AG04450 (cell line): Measurements from ENCODE around the gene PTGES3. TPM values are rescaled to one million over a fixed set of nuclear protein-coding genes. Genes with fewer than 3 reads are reported as not detected.
A peak's percentile ranks its signal among the peaks of the same experiment; 100 is the strongest.

Experiments used
- CTCF ChIA-PET: fragments of 300-600, 350-600 bp; formaldehyde crosslinking; extraction: SDS; loops from one replicate; lab custom pipeline; 2022; ENCODE audit warnings: antibody characterized with exemption, inconsistent platforms; lab: Charles Lee
- POLR2A ChIA-PET: fragments of 350-600 bp; formaldehyde crosslinking; extraction: SDS; loops from one replicate; lab custom pipeline; 2021; ENCODE audit warnings: antibody characterized with exemption, inconsistent platforms; lab: Yijun Ruan, JAX
- DNase-seq: peaks from one replicate; pipeline ENCODE4 v3.0.0-alpha.2; 2011; ENCODE audit warnings: low read depth, low spot score
- H3K27ac ChIP-seq: one replicate; pipeline ENCODE4 v1.5.1; 2012; ENCODE audit warnings: low read depth, low read length, control low read depth
- H3K27me3 ChIP-seq: one replicate; pipeline ENCODE4 v1.6.0; 2012; ENCODE audit warnings: low read length; ENCODE audit not compliant: control insufficient read depth, insufficient read depth
- H3K4me3 ChIP-seq: 2 replicates; pipeline ENCODE4 v1.5.1; 2011; ENCODE audit warnings: mild to moderate bottlenecking, low read depth, low read length, control low read depth
- H3K9me3 ChIP-seq: 2 replicates; pipeline ENCODE4 v1.5.1; 2012; ENCODE audit warnings: low read length; ENCODE audit not compliant: control insufficient read depth, insufficient read depth
- CTCF ChIP-seq: IDR thresholded peaks from 2 replicates; pipeline ENCODE4 v1.5.1; 2011; ENCODE audit warnings: low read depth, low read length, control low read depth, inconsistent platforms
- polyA plus RNA-seq: library from polyadenylated mRNA; depleted of rRNA; stranded (reverse); fragments of >200 nt; gene quantifications from 2 replicates; pipeline ENCODE4 v1.2.3, GENCODE V29; 2011

The PTGES3 gene
- polyA plus RNA-seq, 1 experiment: 112 TPM

DNA sequence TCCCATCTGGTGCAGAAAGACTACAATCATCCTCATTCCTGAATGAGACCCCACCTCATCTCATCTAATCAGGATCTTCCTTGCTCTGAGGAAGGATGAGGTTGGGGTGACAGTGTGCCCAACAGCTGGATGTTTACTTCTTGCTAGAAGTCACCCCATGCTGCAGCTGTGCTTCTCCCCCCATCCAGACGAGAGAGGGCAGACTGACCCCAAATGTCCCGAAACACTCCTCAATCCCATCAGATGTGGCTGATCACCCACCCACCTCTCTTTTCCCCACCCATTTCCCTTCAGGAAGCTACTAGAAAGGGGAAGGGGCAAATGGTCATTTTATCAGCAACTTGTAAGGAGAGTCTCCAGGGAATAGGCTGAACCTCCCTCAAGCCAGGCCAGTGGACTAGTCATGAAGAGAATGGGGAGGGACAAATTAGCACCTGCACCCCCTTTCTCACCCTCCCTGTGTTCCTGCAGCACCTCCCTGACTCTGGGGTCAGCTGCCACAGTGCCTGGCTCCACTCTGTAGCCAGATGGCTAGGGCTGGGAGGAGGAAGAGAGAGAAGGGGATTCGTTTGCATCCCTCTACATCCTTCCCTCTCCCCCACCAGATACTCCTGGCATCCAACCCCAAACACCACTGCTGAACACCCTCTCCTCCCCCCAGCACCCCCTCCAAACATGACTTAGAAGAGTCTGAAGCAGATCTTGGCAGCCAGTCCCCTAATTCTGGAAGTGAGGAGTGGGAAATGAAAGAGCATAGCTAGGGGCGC is 55.2 kb downstream of the PTGES3 start:
- DNase-seq: no peak
- CTCF ChIA-PET: no interaction called here
- Histone ChIP-seq H3K4me3 (peak overlapping the region; percentile 44), H3K27ac (no peak overlapping the region), H3K27me3 (no peaks in the 10 kb centered on the region), H3K9me3 (peaks cover 4% of the 10 kb centered on the region; the same call in 1 of the 2 replicates)
- POLR2A ChIA-PET: interaction anchor here (0.6 kb wide), 2 partner anchors 48 to 706 kb away, joined by 6 to 12 read pairs; no protein-coding TSS in a partner anchor
- no peak for TF ChIP-seq CTCF

DNA sequence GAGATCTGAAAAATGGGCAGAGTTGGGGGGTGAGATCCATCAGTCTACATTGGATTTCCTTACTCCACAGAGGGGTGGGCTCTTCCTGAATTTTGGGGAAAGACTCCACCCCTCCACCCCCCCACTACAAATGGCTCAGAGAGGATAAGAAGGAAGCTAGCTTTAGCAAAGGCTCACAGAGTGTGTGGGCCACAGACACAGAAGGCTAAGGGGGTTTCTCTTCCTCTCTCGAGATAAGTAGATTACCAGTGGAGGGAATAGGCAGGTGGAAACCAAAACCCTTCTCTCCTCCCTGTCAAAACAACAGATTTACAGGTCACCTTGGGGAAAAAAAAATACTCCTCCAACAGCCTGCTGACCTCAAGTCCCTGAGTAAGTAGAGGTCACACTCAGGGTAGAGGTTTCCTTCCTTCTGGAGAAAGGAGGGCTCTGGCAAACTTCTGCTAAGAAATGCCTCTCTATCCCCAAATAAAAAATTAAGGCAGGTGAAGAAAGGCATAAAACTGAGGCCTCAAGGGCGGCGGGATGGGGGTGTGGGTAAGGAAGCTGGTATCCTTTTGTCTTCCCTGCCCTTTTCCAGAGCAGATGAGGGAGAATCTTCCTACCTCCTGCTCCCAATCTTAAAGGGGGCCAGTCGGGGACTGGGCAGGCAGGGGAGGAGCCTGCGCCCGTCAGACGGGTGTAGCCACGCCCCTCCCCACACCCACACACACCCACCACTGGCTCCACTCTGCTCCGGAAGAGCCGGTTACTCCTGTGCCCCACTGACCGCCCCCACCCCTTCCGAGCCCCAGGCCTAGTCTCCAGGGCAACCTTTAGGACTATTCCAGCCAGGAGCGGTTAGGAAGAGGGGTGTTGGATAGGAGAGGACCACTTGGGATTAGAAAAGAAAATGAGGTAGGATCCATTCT is 56.0 kb downstream of the PTGES3 start:
- POLR2A ChIA-PET: interaction anchor here (0.6 kb wide), 2 partner anchors 47 to 705 kb away, joined by 6 to 12 read pairs; no protein-coding TSS in a partner anchor
- H3K4me3 ChIP-seq: peak overlapping the region; percentile 44
- no peak for DNase-seq
- no peak for TF ChIP-seq CTCF
- H3K27ac ChIP-seq: peak overlapping the region; percentile 39
- peaks cover 4% of the 10 kb centered on the region; the same call in 1 of the 2 replicates for H3K9me3 ChIP-seq
- CTCF ChIA-PET: interaction anchor here (0.7 kb wide), 1 partner anchor 99 kb away, joined by 12 read pairs; no protein-coding TSS in a partner anchor
- H3K27me3 ChIP-seq: no peaks in the 10 kb centered on the region

GRCh38 chr12:56630180-56630632 is 57.9 kb downstream of the PTGES3 start, which contains the start of gene BAZ2A:
Gene BAZ2A, minus strand, starts transcription at chr12:56630326. Its CDS starts 12,796 bp downstream, at chr12:56617530.
- POLR2A ChIA-PET: interaction anchor here (0.6 kb wide), 2 partner anchors 9 to 36 kb away, joined by 4 to 5 read pairs; no protein-coding TSS in a partner anchor

More at GRCh38 chr12:56630180-56630632, 57.9 kb downstream of the PTGES3 start, which contains the start of gene BAZ2A:
- H3K9me3 ChIP-seq: peaks cover 4% of the 10 kb centered on the region; the same call in 1 of the 2 replicates
- no peaks in the 10 kb centered on the region for H3K27me3 ChIP-seq
- H3K27ac ChIP-seq: peak within 1 kb of the TSS; percentile 89
- CTCF ChIA-PET: interaction anchor here (1.6 kb wide), 1 partner anchor 9 kb away, joined by 3 read pairs; no protein-coding TSS in a partner anchor
- DNase-seq: peak; percentile 33
- H3K4me3 ChIP-seq: peak within 1 kb of the TSS; percentile 90
- TF ChIP-seq CTCF: no peak
